ENCODE data around the gene PLPP1.

DNA sequence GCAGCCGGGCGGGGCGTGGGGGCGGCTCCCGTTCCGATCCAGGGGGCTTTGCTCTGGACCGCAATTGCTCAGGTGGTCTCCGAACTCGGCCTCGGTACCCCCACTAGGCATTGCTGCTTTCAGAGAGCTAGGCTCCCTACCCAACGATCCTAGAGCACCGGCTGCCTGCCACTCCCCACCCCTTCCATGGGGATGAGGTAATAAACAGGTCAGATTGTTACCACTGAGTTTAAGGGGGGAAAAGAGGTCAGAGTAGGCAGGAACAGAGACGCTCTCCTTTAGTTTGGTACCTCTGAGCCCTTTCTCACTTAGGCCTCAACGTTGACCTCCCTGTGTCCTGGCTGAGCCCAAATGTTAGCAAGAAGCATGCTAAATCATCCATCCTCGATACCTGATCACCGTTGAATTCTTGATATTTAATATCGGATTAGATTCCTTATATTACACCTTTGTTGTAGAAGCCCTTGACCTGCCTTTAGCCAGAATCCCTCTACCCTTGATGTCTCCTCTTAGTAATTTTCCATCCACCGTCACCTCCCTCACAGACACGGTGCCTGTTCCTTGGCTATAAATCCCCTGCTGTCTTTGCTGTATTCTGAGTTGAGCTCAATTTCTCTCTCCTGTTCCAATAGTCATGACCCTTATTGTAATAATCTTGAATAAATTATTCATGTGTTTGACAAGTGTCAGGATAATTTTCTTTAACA, 588 bp upstream of the PLPP1 start:
- no peak for TF ChIP-seq ZNF687 (CRISPR knock-in tag; IDR thresholded peaks at IDR 0.05)
- TF ChIP-seq SETDB1 (CRISPR knock-in tag; IDR thresholded peaks at IDR 0.05; ENCODE audit: borderline replicate concordance), result no peak
- TF ChIP-seq SMC3 (IDR thresholded peaks at IDR 0.05; ENCODE audit: low read length), result no peak
- no peak for TF ChIP-seq HNRNPH1 (optimal IDR thresholded peaks at IDR 0.05; ENCODE audit: low read depth, low read length)
- no peak for TF ChIP-seq ZFX (CRISPR knock-in tag; IDR thresholded peaks at IDR 0.05; ENCODE audit: low read depth)
- no peak for TF ChIP-seq STAT6 (CRISPR knock-in tag; IDR thresholded peaks at IDR 0.05; ENCODE audit: borderline replicate concordance)
- no peak for TF ChIP-seq MYNN (CRISPR knock-in tag; IDR thresholded peaks at IDR 0.05; ENCODE audit: low read depth)
- TF ChIP-seq ZNF12 (CRISPR knock-in tag; IDR thresholded peaks at IDR 0.05), result no peak
- no peak for TF ChIP-seq ZMYM3 (CRISPR knock-in tag; IDR thresholded peaks at IDR 0.05)
- no peak for TF ChIP-seq FLYWCH1 (CRISPR knock-in tag; IDR thresholded peaks at IDR 0.05)
- no peak for TF ChIP-seq ERF (CRISPR knock-in tag; IDR thresholded peaks at IDR 0.05)

Measured in HepG2 (cell line).